GM13977 (cell line): ENCODE results near the gene SUSD3.

Source experiments
- DNase-seq: peaks from one replicate; pipeline ENCODE4 v3.0.0; 2012; ENCODE audit warnings: low spot score
- CTCF ChIP-seq: IDR thresholded peaks from 2 replicates; pipeline ENCODE4 v1.5.1; 2012; ENCODE audit warnings: mild to moderate bottlenecking, control low read depth; ENCODE audit not compliant: insufficient read depth; ENCODE audit errors: extremely low read depth, missing control alignments
- in situ Hi-C: fragments of 300-500 bp; cut with MboI; formaldehyde crosslinking; loops from one replicate; pipeline ENCODE4 v1.12.0; 2022; ENCODE audit warnings: low sequenced_read_pairs, low pct_unique_long_range_greater_than_20kb, mixed read lengths, inconsistent platforms; ENCODE audit not compliant: unreplicated experiment

The SUSD3 gene

GRCh38 chr9:93035106-93035660 is 23.3 kb upstream of the SUSD3 start:
- in situ Hi-C loops = no loop called here
- TF ChIP-seq CTCF = no peak
- no peak for DNase-seq

- DNase-seq = no peak
- no peak for TF ChIP-seq CTCF
- in situ Hi-C loops = no loop called here
Observed at GRCh38 chr9:93035821-93036351, 22.6 kb upstream of the SUSD3 start.

- TF ChIP-seq CTCF = no peak
- in situ Hi-C loops = no loop called here
- DNase-seq = no peak
Observed at GRCh38 chr9:93036887-93037475, 21.5 kb upstream of the SUSD3 start.

GRCh38 chr9:93037476-93037971 is 21.0 kb upstream of the SUSD3 start:
- DNase-seq = no peak
- TF ChIP-seq CTCF = no peak
- in situ Hi-C loops = no loop called here

GRCh38 chr9:93038918-93039317 is 19.6 kb upstream of the SUSD3 start:
- no peak for DNase-seq
- TF ChIP-seq CTCF = no peak
- in situ Hi-C loops = no loop called here

GRCh38 chr9:93039456-93039855 is 19.0 kb upstream of the SUSD3 start:
- DNase-seq = no peak
- in situ Hi-C loops = no loop called here
- no peak for TF ChIP-seq CTCF
